ENCODE measurements around the gene HEXD.

GRCh38 chr17:82434216-82434565 lies 16.0 kb downstream of the HEXD start:
- TF ChIP-seq, protein P1, sequence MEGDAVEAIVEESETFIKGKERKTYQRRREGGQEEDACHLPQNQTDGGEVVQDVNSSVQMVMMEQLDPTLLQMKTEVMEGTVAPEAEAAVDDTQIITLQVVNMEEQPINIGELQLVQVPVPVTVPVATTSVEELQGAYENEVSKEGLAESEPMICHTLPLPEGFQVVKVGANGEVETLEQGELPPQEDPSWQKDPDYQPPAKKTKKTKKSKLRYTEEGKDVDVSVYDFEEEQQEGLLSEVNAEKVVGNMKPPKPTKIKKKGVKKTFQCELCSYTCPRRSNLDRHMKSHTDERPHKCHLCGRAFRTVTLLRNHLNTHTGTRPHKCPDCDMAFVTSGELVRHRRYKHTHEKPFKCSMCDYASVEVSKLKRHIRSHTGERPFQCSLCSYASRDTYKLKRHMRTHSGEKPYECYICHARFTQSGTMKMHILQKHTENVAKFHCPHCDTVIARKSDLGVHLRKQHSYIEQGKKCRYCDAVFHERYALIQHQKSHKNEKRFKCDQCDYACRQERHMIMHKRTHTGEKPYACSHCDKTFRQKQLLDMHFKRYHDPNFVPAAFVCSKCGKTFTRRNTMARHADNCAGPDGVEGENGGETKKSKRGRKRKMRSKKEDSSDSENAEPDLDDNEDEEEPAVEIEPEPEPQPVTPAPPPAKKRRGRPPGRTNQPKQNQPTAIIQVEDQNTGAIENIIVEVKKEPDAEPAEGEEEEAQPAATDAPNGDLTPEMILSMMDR (IDR thresholded peaks at IDR 0.05) = no peak
- no peak for TF ChIP-seq POLR2A (IDR thresholded peaks at IDR 0.05)

Measured in uterus (tissue), 2 donors.